Caco-2 (cell line): ENCODE measurements around the gene IRGQ. TPM values are rescaled to one million over a fixed set of nuclear protein-coding genes. Genes with fewer than 3 reads are reported as not detected.
A peak's percentile ranks its signal among the peaks of the same experiment; 100 is the strongest.

Experiments
- BruUV-seq: library from RNA; stranded (reverse); fragments of 400-500 nt; replicated peaks from 2 replicates; lab custom pipeline; 2021; lab: Mats Ljungman, UMichigan
- CTCF ChIA-PET: fragments of 300-600 bp; sonication (Branson Sonifier 250); formaldehyde crosslinking; loops from one replicate; lab custom pipeline; 2022; ENCODE audit warnings: antibody characterized with exemption; lab: Charles Lee
- POLR2A ChIA-PET: fragments of 300-600 bp; sonication (Branson Sonifier 250); formaldehyde crosslinking; loops from one replicate; lab custom pipeline; 2022; ENCODE audit warnings: antibody characterized with exemption; lab: Charles Lee
- DNase-seq, 2 experiments: peaks; one replicate each; pipeline versions ENCODE4 v3.0.0 to v3.0.0-alpha.2; 2020 to 2022
- H3K27me3 ChIP-seq: replicated peaks from 2 replicates; pipeline ENCODE4 v1.6.0; 2011; ENCODE audit warnings: low read length; ENCODE audit not compliant: control insufficient read depth, insufficient read depth
- H3K36me3 ChIP-seq: 2 replicates; pipeline ENCODE4 v1.5.1; 2011; ENCODE audit warnings: low read length; ENCODE audit not compliant: control insufficient read depth, insufficient read depth
- H3K4me1 ChIP-seq: fragments of 250-450 bp; sonication (Bioruptor Pico); 2 replicates; pipeline ENCODE4 v1.5.1; 2020; ENCODE audit warnings: mild to moderate bottlenecking
- H3K4me3 ChIP-seq: 2 replicates; pipeline ENCODE4 v1.5.1; 2011; ENCODE audit warnings: low read depth, mild to moderate bottlenecking, control low read depth, low read length
- H3K9me3 ChIP-seq: fragments of 250-450 bp; sonication (Bioruptor Pico); 2 replicates; pipeline ENCODE4 v1.5.1; 2020; ENCODE audit warnings: mild to moderate bottlenecking, moderate library complexity
- H3K27ac Mint-ChIP-seq: one replicate; pipeline ENCODE4 v1.8.0; 2022; ENCODE audit warnings: mixed read lengths; ENCODE audit not compliant: unreplicated experiment
- H3K27me3 Mint-ChIP-seq: one replicate; pipeline ENCODE4 v1.8.0; 2022; ENCODE audit warnings: mixed read lengths; ENCODE audit not compliant: insufficient read depth, unreplicated experiment
- H3K36me3 Mint-ChIP-seq: one replicate; pipeline ENCODE4 v1.8.0; 2022; ENCODE audit warnings: mild to moderate bottlenecking, mixed read lengths; ENCODE audit not compliant: insufficient read depth, unreplicated experiment
- H3K4me1 Mint-ChIP-seq: one replicate; pipeline ENCODE4 v1.8.0; 2022; ENCODE audit warnings: low read depth, mixed read lengths; ENCODE audit not compliant: unreplicated experiment
- H3K4me3 Mint-ChIP-seq: one replicate; pipeline ENCODE4 v1.8.0; 2022; ENCODE audit warnings: mild to moderate bottlenecking, moderate library complexity, mixed read lengths; ENCODE audit not compliant: unreplicated experiment
- H3K9me3 Mint-ChIP-seq: one replicate; pipeline ENCODE4 v1.8.0; 2022; ENCODE audit warnings: mixed read lengths; ENCODE audit not compliant: unreplicated experiment
- CTCF ChIP-seq, 2 experiments: fragments of 200-600 bp in 1 of 2; IDR thresholded peaks; 1 replicate in 1 of 2; 2 replicates in 1 of 2; pipeline versions ENCODE4 v1.5.1 to v1.8.0; 2011 to 2022; ENCODE audit warnings: antibody characterized with exemption in 1 of 2, control low read depth in 1 of 2, inconsistent platforms in 1 of 2, low read depth in 1 of 2, low read length in 1 of 2, mild to moderate bottlenecking in 1 of 2, moderate library complexity in 1 of 2; ENCODE audit not compliant: insufficient read depth in 1 of 2, severe bottlenecking in 1 of 2, unreplicated experiment in 1 of 2
- intact Hi-C: fragments of 100-400 bp; cut with micrococcal nuclease; formaldehyde crosslinking; loops from one replicate; pipeline ENCODE4 v1.10.0; 2022; ENCODE audit not compliant: unreplicated experiment
- total RNA-seq: library from RNA; stranded (reverse); gene quantifications from 2 replicates; pipeline ENCODE4 v1.2.3, GENCODE V29; 2022

IRGQ gene
- total RNA-seq, 1 experiment from 2014 or later = 27.7 TPM

- TF ChIP-seq CTCF (IDR thresholded peaks at IDR 0.05; ENCODE audit: insufficient read depth in 1 of 2, low read depth in 1 of 2, low read length in 1 of 2, severe bottlenecking in 1 of 2, unreplicated experiment in 1 of 2) = no peak
- CTCF ChIA-PET = no interaction called here
- Mint-ChIP-seq H3K36me3 (peaks cover 18% of the 10 kb centered on the region), H3K9me3 (no peaks in the 10 kb centered on the region), H3K27me3 (no peaks in the 10 kb centered on the region), H3K27ac (no peak overlapping the region), H3K4me3 (no peak overlapping the region), H3K4me1 (peaks cover 8% of the 10 kb centered on the region)
- Histone ChIP-seq H3K36me3 (no peaks in the 10 kb centered on the region), H3K9me3 (no peaks in the 10 kb centered on the region), H3K4me1 (0 out of 2 replicates have a peak, but pooled peaks cover 4% of the 10 kb centered on the region), H3K4me3 (no peak overlapping the region), H3K27me3 (no peaks in the 10 kb centered on the region)
- intact Hi-C loops = no loop called here
- POLR2A ChIA-PET = no interaction called here
- no TSS peak for BruUV-seq
- no peak for DNase-seq
Measured at GRCh38 chr19:43623889-43624670, 28.1 kb upstream of the IRGQ start.

- Histone ChIP-seq H3K4me1 (peaks cover 4% of the 10 kb centered on the region; the same call in 1 of the 2 replicates), H3K36me3 (no peaks in the 10 kb centered on the region), H3K4me3 (no peak overlapping the region), H3K27me3 (no peaks in the 10 kb centered on the region), H3K9me3 (no peaks in the 10 kb centered on the region)
- peaks cover 22% of the 10 kb centered on the region for H3K36me3 Mint-ChIP-seq
- H3K27ac Mint-ChIP-seq = peak overlapping the region; percentile 34
- H3K9me3 Mint-ChIP-seq = no peaks in the 10 kb centered on the region
- TF ChIP-seq CTCF (IDR thresholded peaks at IDR 0.05; ENCODE audit: insufficient read depth in 1 of 2, low read depth in 1 of 2, low read length in 1 of 2, severe bottlenecking in 1 of 2, unreplicated experiment in 1 of 2) = no peak
- H3K4me3 Mint-ChIP-seq = no peak overlapping the region
- peaks cover 8% of the 10 kb centered on the region for H3K4me1 Mint-ChIP-seq
- no TSS peak for BruUV-seq
- H3K27me3 Mint-ChIP-seq = no peaks in the 10 kb centered on the region
- ChIA-PET POLR2A (interaction anchor here (0.7 kb wide), 1 partner anchor 113 kb away, joined by 3 read pairs; no protein-coding TSS in a partner anchor), CTCF (no interaction called here)
- DNase-seq = no peak
- intact Hi-C loops = no loop called here
Measured at GRCh38 chr19:43622956-43623355, 27.0 kb upstream of the IRGQ start.

- H3K36me3 ChIP-seq = no peaks in the 10 kb centered on the region
- no peak for DNase-seq
- H3K9me3 Mint-ChIP-seq = no peaks in the 10 kb centered on the region
- intact Hi-C loops = no loop called here
- no peak overlapping the region for H3K4me3 Mint-ChIP-seq
- H3K27ac Mint-ChIP-seq = no peak overlapping the region
- BruUV-seq = no TSS peak
- H3K9me3 ChIP-seq = no peaks in the 10 kb centered on the region
- H3K4me3 ChIP-seq = no peak overlapping the region
- no peaks in the 10 kb centered on the region for H3K27me3 ChIP-seq
- POLR2A ChIA-PET = no interaction called here
- H3K4me1 ChIP-seq = peaks cover 4% of the 10 kb centered on the region; the same call in 1 of the 2 replicates
- peaks cover 8% of the 10 kb centered on the region for H3K4me1 Mint-ChIP-seq
- CTCF ChIA-PET = no interaction called here
- H3K36me3 Mint-ChIP-seq = peaks cover 22% of the 10 kb centered on the region
- H3K27me3 Mint-ChIP-seq = no peaks in the 10 kb centered on the region
- TF ChIP-seq CTCF (IDR thresholded peaks at IDR 0.05; ENCODE audit: insufficient read depth in 1 of 2, low read depth in 1 of 2, low read length in 1 of 2, severe bottlenecking in 1 of 2, unreplicated experiment in 1 of 2) = no peak
Measured at GRCh38 chr19:43622070-43622469, 26.1 kb upstream of the IRGQ start.
